HFF-Myc (cell line): ENCODE data around the gene IGFN1.

Experiments used
- DNase-seq: peaks from one replicate; pipeline ENCODE4 v3.0.0-alpha.2; 2011; ENCODE audit warnings: low read depth; ENCODE audit errors: extremely low read depth
- H3K4me3 ChIP-seq: replicated peaks from 2 replicates; pipeline ENCODE4 v1.5.1; 2011; ENCODE audit warnings: low read depth, mild to moderate bottlenecking, control low read depth, low read length
- CTCF ChIP-seq: IDR thresholded peaks from 2 replicates; pipeline ENCODE4 v1.5.1; 2012; ENCODE audit warnings: mild to moderate bottlenecking, low read depth, low read length, control low read depth; ENCODE audit errors: missing control alignments

IGFN1 gene

GRCh38 chr1:201184307-201185122 lies 6.1 kb upstream of the IGFN1 start:
- peak; percentile 74 for TF ChIP-seq CTCF
- DNase-seq: peak; percentile 81
- no peak overlapping the region for H3K4me3 ChIP-seq

GRCh38 chr1:201185123-201185453 lies 5.5 kb upstream of the IGFN1 start:
- DNase-seq: no peak
- no peak for TF ChIP-seq CTCF
- no peak overlapping the region for H3K4me3 ChIP-seq

- no peak for DNase-seq
- no peak overlapping the region for H3K4me3 ChIP-seq
- TF ChIP-seq CTCF: no peak
Observed at GRCh38 chr1:201185527-201186128, 5.0 kb upstream of the IGFN1 start.

GRCh38 chr1:201186192-201186591 lies 4.4 kb upstream of the IGFN1 start:
- DNase-seq: no peak
- TF ChIP-seq CTCF: no peak
- H3K4me3 ChIP-seq: no peak overlapping the region

- H3K4me3 ChIP-seq: no peak overlapping the region
- no peak for DNase-seq
- no peak for TF ChIP-seq CTCF
Observed at GRCh38 chr1:201189085-201189484, 1.5 kb upstream of the IGFN1 start.

- TF ChIP-seq CTCF: no peak
- H3K4me3 ChIP-seq: no peak overlapping the region
- DNase-seq: no peak
Observed at GRCh38 chr1:201190005-201190404, 619 bp upstream of the IGFN1 start.
